Vagina (tissue), 2 donors: Measurements from ENCODE around the gene REX1BD.

Experiments used
- CTCF ChIP-seq, 3 experiments: fragments of 450-650 bp in 2 of 3; fragments of 200-600 bp in 1 of 3; sonication (generic) in 1 of 3; IDR thresholded peaks; one replicate each; pipeline ENCODE4 v1.5.1; 2017 to 2019; ENCODE audit warnings: antibody characterized with exemption in 3 of 3, mild to moderate bottlenecking in 2 of 3, moderate library complexity in 2 of 3
- POLR2A ChIP-seq, 2 donors: fragments of 450-650 bp; IDR thresholded peaks; one replicate each; pipeline ENCODE4 v1.6.1; 2017; ENCODE audit warnings: antibody characterized with exemption in 2 of 2, mild to moderate bottlenecking in 2 of 2, moderate library complexity in 2 of 2

DNA sequence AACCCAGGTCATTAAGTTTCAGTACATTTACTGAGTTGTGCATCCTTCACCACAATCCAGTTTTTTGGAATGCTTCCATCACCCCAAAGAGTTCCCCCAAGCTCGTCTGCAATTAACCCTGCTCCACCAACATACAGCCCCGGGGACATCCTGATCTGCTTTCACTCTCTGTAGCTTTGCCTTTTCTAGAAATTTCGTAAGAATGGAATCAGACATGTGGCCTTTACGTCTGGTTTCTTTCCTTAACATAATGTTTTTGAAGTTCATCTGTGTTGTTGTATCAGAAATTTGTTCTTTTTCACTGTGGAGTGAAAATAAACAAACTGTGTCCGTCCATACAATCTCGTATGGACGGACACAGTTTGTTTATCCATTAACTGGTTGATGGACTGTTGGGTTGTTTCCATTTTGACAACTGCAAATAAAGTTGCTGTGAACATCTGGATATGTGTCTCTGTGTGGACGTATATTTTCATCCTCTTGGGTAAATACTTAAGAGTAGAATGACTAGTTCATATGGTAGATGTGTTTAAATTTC is 51.2 kb downstream of the REX1BD start:
- TF ChIP-seq CTCF (IDR thresholded peaks at IDR 0.05) = no peak
- no peak for TF ChIP-seq POLR2A (IDR thresholded peaks at IDR 0.05)
